Measurements from ENCODE around the gene GRK1.

GRCh38 chr13:113770441-113770840, 103.4 kb downstream of the GRK1 start:
- TF ChIP-seq ZFX (IDR thresholded peaks at IDR 0.05; ENCODE audit: borderline replicate concordance) (no peak), CTCF (IDR thresholded peaks at IDR 0.05) (no peak)

All from 22Rv1 (cell line).